Activated T-cell treated with anti-CD3 and anti-CD28 coated beads for 4 hours (primary cell): ENCODE data around the gene TTC16.
A peak's percentile ranks its signal among the peaks of the same experiment; 100 is the strongest.

Source experiments
- DNase-seq: peaks from one replicate; pipeline ENCODE4 v3.0.0-alpha.2; 2020

Gene TTC16

DNA sequence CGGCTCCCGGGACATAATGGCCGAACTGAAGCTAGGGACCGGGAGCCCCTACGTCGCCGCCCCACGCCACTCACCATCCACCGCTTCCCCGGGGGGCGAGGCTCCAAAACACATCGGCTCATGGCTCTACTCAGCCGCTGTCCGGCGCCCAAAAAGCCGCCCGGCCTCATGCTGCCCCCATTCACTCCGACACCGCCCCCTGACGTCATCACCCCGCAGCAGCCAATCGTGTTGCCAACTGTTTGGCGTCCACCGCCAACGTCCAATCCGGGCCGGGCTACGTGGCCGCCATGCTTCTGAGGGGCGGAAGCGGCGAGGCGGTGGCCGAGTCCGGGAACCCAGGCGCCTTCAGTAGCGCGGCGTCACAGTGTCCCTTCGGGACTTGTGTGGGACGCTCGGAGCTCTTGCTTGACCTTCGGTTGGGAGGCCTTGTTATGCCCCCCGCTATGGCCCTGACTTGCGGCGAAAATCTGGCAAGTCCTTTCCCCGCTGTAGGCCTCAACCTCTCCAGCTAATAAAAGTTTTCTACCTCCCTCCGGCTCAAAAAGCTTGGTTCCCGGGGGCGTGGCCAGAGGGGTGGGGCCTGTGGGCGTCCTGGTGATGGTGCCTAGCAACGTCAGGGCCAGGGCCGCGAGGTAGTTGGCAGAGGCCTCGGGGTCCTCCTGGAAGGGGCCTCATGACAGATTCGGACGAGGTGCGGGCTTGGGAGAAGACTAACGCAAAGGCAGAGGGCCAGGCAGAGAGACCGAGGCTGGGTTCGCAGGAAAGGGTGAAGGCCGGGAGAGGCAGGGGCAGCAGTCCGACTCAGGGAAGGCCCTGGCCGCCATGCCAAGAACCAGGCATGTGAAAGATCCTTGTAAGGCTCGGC is at the start of gene TTC16, which contains the start of gene PTRH1:
Gene TTC16, plus strand, starts transcription at position 610 of the 868 bp plus-strand sequence. Its CDS starts 67 bp downstream, at position 677.
Gene PTRH1, minus strand, starts transcription at position 194 of the 868 bp plus-strand sequence. Its CDS starts 24 bp downstream, at position 170.
- peak; percentile 98 for DNase-seq

DNA sequence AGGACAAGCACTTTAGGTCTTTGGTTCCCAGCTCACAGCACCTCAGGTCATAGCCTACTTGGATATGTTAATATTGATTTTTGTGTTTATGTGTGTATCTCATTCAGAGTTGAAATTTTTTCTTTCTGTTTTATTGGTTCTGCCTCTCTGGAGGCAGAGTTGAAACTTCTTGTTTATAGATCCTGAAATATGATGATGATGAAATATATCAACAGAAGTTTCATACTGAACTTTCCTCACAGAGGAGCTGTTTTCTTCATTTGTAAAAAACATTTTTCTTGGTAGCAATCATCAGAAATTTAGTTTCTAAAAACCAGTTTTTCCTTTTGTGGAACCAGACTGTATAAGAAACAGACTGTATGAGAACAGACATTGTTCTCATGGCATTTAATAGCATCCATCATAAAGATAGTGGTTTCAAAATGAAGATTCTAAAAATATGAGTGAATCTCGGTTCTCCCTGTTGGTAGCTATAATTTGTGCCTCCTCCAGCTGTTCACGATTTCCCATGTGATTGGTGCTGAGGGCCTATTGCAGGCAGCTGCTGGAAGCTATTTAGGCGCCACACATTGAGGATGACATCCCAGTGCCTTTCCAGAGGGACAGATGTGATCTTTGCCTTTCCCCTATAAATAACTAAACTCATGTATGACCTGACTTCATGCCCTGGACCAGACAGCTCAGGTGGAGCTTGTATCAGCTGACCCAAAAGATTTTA is 48.6 kb upstream of the TTC16 start:
- no peak for DNase-seq

GRCh38 chr9:127667906-127668305 is 48.0 kb upstream of the TTC16 start:
- DNase-seq = no peak

DNA sequence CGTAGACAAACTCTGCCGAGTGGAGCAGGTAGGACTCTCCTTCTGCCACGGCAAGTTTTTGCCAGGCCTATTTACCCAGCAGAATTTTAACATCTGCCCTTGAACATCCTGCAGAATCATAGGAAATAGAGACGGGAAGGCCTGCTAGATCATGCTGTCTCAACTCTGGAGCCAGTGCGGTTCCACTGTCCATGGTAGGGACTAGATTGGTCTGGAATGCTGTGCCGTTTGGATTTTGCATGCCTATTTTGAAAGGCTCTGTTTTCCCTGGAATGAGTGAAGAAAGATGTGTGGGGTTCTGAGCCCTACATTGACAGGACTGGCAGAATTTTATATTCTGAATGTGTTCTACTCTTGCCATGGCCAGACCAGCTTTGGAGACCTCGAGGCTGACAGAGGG is 42.6 kb upstream of the TTC16 start:
- DNase-seq = no peak

GRCh38 chr9:127676638-127677037 is 39.2 kb upstream of the TTC16 start:
- no peak for DNase-seq

DNA sequence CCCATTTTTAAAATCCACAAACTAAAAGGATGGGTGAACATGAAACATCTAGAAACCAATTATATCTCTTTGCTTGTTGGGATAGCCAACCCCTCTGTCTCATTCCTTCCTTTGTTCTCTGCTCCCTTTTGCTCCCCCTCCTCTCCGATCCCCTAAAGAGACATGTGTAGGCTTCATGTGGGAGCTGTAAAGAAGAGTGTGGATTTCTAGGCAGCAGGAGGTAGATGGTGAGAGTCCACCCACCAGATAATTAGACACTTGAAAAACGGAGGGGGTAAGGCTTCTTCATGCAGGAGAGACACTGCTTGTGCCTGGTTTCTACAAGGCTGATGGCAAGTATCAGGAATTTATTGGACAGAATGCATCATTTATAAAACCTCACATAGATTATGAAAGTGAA is 36.4 kb upstream of the TTC16 start:
- no peak for DNase-seq

DNA sequence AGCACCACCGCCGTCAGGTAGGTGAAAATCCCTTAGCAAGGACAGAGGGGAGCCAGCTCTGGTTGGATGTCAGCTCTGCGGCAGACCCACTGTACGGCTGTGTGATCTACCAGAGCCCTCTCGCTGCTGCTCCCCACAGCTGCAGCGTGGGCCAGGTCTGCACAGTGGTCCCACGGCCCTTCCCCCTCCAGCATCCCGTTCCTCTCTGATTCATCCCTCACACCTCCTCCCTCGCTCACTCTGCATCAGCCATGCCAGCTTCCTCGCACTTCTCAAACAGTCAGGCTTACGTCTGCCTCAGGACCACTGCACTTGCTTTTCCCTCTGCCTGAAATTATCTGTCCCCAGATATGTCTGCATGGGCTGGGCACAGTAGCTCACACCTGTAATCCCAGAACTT is 35.7 kb upstream of the TTC16 start:
- DNase-seq = no peak

DNA sequence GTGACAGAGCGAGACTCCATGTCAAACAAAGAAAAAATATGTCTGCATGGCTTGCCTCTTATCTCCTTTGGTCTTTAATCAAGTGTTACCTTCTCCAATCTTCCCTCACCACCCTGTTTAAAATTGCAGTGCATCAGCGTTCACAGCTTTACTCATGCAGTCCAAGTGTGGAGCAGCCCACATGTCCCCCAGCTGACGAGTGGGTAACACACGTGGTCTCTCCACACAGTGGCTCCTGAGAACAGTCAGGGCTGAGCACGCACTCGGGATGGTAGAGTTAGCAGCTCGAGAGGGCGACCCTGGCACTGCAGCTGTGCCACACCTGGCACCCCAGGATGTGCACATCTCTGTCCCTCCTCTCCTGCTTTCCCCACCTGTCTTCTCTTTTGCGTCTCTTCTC is 35.0 kb upstream of the TTC16 start:
- no peak for DNase-seq

DNA sequence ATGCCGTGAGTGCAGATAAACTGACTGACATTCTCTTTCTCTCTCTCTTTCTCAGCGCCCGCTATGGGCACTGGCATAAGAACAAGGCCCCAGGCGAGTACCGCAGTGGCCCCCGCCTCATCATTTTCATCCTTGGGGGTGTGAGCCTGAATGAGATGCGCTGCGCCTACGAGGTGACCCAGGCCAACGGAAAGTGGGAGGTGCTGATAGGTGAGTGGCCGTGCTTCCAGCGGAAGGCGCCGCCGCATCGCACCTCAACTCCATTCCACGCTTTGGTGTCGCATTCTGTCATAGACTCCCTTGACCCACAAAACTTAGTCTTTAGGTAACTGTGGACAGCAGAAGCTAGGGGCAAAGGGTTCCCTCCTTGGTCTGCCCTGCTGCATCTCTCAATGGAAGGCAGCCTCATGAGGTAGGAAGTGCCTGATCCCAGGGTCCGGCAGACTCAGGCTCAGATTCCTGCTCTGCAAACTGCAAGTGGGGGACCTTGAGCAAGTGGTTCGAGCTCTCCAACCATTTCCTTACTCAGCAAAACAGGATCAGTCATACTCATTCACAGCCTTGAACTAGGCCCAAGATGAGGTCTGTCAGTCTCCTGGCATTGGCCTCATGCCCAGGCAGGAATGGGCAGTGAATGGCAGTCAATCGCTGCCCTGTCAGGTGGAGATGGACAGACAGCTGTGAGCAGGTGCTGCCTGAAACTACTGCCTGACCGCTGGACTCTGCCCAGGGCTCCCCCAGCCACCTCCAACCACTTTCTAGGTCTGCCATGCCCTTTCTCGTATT is 33.3 kb upstream of the TTC16 start:
- no peak for DNase-seq

DNA sequence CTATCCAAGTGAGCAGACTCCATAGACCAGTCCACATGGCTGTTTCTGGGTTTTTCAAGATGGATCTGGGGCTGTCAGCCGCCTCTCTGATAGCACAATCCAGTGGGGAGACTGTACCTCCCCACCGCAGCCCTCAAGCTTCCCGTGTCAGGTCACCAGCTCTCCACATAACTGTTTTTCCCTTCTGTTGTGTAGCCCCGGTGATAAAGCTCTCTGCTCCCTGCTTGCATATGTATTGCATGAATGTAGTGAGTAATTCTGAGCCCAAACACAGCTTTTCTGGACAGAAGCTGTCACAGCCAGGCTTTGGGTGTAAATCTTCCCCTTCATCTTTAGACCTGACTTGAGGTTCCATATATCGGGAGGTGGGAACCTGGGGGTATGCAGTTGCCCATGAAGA is 32.2 kb upstream of the TTC16 start:
- DNase-seq = no peak

DNA sequence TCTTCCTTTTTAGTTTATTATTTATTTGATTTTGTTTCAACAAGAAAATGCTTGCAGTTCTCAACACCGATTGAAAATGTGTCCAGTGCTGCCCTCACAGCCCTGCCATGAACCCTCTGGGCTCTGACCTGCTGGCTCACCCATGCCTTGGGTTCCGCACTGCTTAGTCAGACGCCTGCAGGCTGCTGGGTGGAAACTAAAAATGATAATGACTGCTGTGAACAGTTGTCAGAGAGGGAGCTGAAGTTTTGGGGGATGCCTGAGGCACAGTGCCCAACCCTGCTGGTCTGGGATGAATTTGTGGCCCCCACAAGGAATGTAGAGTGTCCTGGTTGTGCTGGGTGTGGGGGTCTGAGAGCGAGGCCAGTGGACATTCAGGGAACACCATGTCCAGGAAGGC is 31.3 kb upstream of the TTC16 start:
- DNase-seq = no peak

DNA sequence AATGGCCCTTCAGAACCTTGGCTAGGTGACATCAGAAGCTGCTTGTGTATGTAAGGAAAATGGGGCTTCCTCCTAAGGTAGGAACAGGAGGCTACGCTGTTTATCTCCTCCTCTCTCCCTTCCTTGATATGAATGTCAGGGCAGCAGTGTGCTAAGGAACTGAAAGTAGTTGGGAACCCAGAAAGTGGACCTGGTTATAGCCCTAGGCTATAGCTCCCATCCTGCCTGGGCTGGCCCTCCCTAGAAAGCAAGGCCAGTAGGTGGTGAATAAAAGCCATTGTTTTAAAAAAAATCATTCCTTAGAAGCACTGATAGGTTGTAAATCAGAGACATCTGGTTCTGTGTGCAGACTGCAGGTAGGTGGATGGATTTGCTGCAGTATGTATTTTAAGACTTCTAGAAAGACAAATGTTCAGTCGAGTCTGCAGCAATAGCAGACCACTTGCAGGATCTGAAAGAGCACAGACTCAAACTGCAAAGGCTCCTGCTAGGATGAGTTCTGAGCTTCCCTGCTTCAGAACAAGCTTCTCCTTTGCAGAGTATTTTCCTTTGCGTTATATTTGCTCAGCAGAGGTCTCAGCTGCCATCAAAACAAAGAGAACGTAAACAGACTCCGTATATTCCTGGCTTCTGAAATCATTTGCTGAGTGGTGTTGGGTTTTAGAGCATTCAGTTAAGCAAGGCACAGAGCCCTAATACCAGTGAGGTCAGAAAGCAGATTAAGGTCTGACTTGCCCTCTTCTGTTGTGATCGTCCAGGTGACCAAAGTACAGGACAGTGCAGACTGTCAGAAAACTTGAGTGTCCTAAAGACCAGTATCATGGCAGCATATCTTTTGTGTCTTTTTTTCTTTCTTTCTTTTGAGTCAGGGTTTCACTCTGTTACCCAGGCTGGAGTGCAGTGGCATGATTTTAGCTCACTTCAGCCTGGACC is 29.2 kb upstream of the TTC16 start:
- DNase-seq = no peak

GRCh38 chr9:127689329-127690000 is 26.4 kb upstream of the TTC16 start:
- DNase-seq = no peak

DNA sequence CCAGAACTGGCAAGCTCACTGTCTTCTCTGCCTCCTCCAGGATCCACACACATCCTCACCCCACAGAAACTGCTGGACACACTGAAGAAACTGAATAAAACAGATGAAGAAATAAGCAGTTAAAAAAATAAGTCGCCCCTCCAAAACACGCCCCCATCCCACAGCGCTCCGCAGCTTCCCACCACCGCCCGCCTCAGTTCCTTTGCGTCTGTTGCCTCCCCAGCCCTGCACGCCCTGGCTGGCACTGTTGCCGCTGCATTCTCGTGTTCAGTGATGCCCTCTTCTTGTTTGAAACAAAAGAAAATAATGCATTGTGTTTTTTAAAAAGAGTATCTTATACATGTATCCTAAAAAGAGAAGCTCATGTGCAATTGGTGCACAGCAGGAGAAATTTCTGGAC is 25.1 kb upstream of the TTC16 start:
- DNase-seq = no peak

GRCh38 chr9:127692071-127692470 is 23.8 kb upstream of the TTC16 start:
- no peak for DNase-seq

GRCh38 chr9:127693143-127693542 is 22.7 kb upstream of the TTC16 start:
- DNase-seq = no peak

DNA sequence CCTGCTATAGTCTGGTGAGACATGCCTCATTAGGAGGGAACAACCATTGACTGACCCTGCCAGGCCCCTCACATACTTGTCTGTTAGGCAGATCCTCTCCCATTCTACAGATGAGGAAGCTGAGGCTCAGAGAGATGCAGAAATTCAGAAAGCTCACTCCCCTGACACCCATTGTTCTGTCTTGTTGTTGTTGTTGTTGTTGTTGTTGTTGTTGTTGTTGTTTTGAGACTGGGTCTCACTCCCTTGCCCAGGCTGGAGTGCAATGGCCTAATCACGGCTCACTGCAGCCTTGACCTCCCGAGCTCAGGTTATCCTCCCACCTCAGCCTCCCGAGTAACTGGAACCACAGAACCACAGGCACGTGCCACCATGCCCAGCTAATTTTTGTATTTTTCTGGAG is 22.2 kb upstream of the TTC16 start:
- DNase-seq = no peak

GRCh38 chr9:127694890-127695720 is 20.8 kb upstream of the TTC16 start:
- DNase-seq = no peak

GRCh38 chr9:127697575-127697974 is 18.3 kb upstream of the TTC16 start:
- DNase-seq = no peak

GRCh38 chr9:127698386-127698785 is 17.5 kb upstream of the TTC16 start:
- no peak for DNase-seq
